ENCODE results near the gene TMEM135.
"Not testable (repeated sequence)": the region's sequence is repeated elsewhere in the genome, so short reads cannot be mapped to it uniquely, and the experiment has no call there.

The TMEM135 gene

GRCh38 chr11:87082590-87082989 is 44.9 kb downstream of the TMEM135 start:
- no peak overlapping the region for H3K4me3 ChIP-seq (ENCODE audit: low read length)
- no peak for TF ChIP-seq ZNF274 (IDR thresholded peaks at IDR 0.05; ENCODE audit: low read depth, low read length)

DNA sequence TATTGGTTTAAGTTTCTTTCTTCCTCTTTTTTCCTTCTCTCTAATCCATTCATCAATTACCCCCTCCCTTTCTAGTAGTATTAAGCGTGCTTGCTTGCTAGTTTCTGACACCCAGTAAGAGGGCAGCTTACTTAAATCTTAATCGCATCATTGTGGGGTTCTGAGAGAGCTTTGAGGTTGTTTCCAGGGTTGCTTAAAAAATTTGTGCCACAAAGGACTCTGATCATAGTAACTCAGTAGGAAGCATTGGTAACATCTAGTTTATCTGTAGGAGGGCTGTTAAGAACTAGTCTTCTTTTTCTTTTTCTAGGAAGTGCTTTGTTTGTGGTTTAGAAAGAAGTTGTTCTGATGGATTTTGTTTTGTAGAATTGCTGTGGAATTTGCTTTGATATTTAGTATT is 45.3 kb downstream of the TMEM135 start:
- H3K4me3 ChIP-seq (ENCODE audit: low read length): no peak overlapping the region
- TF ChIP-seq ZNF274 (IDR thresholded peaks at IDR 0.05; ENCODE audit: low read depth, low read length): no peak

- no peak for TF ChIP-seq ZNF274 (IDR thresholded peaks at IDR 0.05; ENCODE audit: low read depth, low read length)
- H3K4me3 ChIP-seq (ENCODE audit: low read length): no peak overlapping the region
Measured at GRCh38 chr11:87092159-87092558, 54.4 kb downstream of the TMEM135 start.

DNA sequence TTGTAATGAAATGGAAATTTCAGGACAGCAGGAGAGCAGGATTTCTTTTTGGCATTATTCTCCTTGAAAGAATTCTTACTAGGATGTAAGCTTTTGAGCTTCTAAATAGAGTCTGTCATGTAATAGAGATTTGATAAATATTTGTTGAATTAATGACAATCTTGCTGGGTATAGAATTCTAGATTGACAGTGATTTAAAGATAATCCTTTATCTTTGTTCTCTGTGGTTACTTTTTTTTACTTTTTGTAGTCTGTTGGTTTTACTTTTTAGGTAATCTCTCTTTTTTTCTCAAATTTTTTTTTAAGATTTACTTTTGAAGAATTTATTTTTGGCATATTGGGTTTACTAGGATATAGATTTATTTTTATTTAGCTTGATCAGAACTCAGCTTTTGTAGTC is 54.8 kb downstream of the TMEM135 start:
- TF ChIP-seq ZNF274 (IDR thresholded peaks at IDR 0.05; ENCODE audit: low read depth, low read length): no peak

DNA sequence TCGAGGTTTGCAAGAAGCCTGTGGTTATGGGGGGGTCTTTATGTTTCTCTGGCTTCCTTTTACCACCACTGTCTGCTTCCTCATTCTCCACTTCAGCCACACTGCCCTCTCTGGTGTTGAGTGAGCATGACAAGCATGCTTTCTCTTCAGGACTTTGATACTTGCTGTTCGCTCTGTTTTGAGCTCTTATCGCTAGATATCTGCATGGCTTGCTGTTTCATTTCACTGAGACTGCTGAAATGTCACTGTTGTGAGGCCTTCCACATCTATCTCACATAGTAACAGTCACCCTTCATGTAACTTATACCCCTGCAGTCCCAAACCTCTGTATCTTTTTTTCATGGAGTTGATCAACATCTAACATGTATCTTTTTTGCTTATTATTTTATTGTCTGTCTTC is 59.8 kb downstream of the TMEM135 start:
- no peak overlapping the region for H3K4me3 ChIP-seq (ENCODE audit: low read length)
- TF ChIP-seq ZNF274 (IDR thresholded peaks at IDR 0.05; ENCODE audit: low read depth, low read length): no peak

More for the DNA sequence above, 54.8 kb downstream of the TMEM135 start:
- H3K4me3 ChIP-seq (ENCODE audit: low read length): no peak overlapping the region

GRCh38 chr11:87101956-87102580 is 64.3 kb downstream of the TMEM135 start:
- no peak for TF ChIP-seq ZNF274 (IDR thresholded peaks at IDR 0.05; ENCODE audit: low read depth, low read length)
- no peak overlapping the region for H3K4me3 ChIP-seq (ENCODE audit: low read length)

GRCh38 chr11:87105826-87106225 is 68.1 kb downstream of the TMEM135 start:
- H3K4me3 ChIP-seq (ENCODE audit: low read length): not testable (repeated sequence)

- not testable (repeated sequence) for H3K4me3 ChIP-seq (ENCODE audit: low read length)
Measured at GRCh38 chr11:87107379-87107778, 69.6 kb downstream of the TMEM135 start.

- no peak for TF ChIP-seq ZNF274 (IDR thresholded peaks at IDR 0.05; ENCODE audit: low read depth, low read length)
- no peak overlapping the region for H3K4me3 ChIP-seq (ENCODE audit: low read length)
Measured at GRCh38 chr11:87110443-87111131, 72.9 kb downstream of the TMEM135 start.

DNA sequence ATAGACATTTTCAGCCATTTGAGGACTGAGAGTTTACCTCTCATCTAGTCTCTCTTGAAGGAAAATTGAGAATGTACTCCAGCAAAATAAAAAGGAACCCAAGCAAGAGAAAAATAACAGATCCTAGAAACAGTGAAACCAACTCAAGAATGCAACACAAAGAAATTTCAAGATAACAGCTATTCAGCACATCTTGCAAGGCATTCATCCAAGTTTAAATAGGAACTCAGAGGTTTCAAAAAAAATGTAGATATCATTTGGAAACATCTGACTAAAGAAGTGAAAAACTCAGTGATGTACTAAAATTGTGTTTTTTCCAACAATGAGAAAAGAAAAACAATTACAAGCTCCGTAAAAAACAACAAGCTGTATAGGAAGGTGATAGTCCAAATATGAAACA is 76.4 kb downstream of the TMEM135 start:
- TF ChIP-seq ZNF274 (IDR thresholded peaks at IDR 0.05; ENCODE audit: low read depth, low read length): no peak
- H3K4me3 ChIP-seq (ENCODE audit: low read length): no peak overlapping the region

- H3K4me3 ChIP-seq (ENCODE audit: low read length): no peak overlapping the region
- no peak for TF ChIP-seq ZNF274 (IDR thresholded peaks at IDR 0.05; ENCODE audit: low read depth, low read length)
Measured at GRCh38 chr11:87116185-87116584, 78.5 kb downstream of the TMEM135 start.

- H3K4me3 ChIP-seq (ENCODE audit: low read length): no peak overlapping the region
- TF ChIP-seq ZNF274 (IDR thresholded peaks at IDR 0.05; ENCODE audit: low read depth, low read length): no peak
Measured at GRCh38 chr11:87120937-87121336, 83.2 kb downstream of the TMEM135 start.

- TF ChIP-seq ZNF274 (IDR thresholded peaks at IDR 0.05; ENCODE audit: low read depth, low read length): no peak
- no peak overlapping the region for H3K4me3 ChIP-seq (ENCODE audit: low read length)
Measured at GRCh38 chr11:87122852-87123251, 85.1 kb downstream of the TMEM135 start.

DNA sequence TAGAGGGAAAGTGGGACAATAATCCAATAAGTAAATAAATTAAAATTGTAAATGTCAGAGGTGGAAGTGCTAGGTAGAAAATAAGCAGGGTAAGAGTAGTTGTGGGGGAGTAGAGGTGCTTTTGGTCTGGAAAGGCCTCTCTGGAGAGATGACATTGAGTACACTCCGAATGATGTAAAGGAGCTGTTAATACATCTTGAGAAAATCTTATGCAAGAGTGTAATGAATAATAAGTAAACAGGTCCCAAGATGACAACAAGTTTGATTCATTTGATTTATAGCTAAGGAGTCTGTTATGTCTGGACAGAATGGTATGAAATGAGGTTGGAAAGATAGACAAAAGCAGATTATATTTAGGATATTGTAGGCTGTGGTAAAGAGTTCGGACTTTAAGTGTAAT is 87.5 kb downstream of the TMEM135 start:
- no peak overlapping the region for H3K4me3 ChIP-seq (ENCODE audit: low read length)
- TF ChIP-seq ZNF274 (IDR thresholded peaks at IDR 0.05; ENCODE audit: low read depth, low read length): no peak

GRCh38 chr11:87127101-87127500 is 89.4 kb downstream of the TMEM135 start:
- no peak overlapping the region for H3K4me3 ChIP-seq (ENCODE audit: low read length)
- TF ChIP-seq ZNF274 (IDR thresholded peaks at IDR 0.05; ENCODE audit: low read depth, low read length): no peak

GRCh38 chr11:87128372-87128771 is 90.6 kb downstream of the TMEM135 start:
- TF ChIP-seq ZNF274 (IDR thresholded peaks at IDR 0.05; ENCODE audit: low read depth, low read length): no peak
- H3K4me3 ChIP-seq (ENCODE audit: low read length): no peak overlapping the region
